ENCODE measurements around the gene FBXO21.

Gene FBXO21

DNA sequence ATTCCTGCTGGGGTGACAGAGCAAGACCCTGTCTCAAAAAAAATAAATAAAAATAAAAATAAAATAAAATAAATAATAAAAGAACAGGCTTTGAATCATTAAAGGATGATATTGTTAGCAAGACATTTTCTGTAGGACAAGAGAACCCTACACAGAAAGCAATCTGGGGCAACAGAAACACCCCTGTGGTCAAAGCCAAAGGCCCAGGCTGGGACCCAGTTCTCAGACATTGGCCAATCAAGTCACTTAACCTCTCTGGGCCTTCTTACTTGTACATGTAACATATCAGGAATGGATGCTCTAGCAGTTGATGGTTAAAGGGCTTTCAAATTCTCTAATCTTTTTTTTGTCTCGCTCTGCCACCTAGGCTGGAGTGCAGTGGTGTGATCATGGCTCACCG is 55.5 kb downstream of the FBXO21 start:
- Histone ChIP-seq H3K4me3 (ENCODE audit: low read depth, low read length, poor library complexity, severe bottlenecking) (no peak overlapping the region), H3K4me2 (ENCODE audit: low read length) (no peak overlapping the region)
- no peak for TF ChIP-seq EZH2 (IDR thresholded peaks at IDR 0.05; ENCODE audit: borderline replicate concordance, low read length)
- TF ChIP-seq, protein P1, sequence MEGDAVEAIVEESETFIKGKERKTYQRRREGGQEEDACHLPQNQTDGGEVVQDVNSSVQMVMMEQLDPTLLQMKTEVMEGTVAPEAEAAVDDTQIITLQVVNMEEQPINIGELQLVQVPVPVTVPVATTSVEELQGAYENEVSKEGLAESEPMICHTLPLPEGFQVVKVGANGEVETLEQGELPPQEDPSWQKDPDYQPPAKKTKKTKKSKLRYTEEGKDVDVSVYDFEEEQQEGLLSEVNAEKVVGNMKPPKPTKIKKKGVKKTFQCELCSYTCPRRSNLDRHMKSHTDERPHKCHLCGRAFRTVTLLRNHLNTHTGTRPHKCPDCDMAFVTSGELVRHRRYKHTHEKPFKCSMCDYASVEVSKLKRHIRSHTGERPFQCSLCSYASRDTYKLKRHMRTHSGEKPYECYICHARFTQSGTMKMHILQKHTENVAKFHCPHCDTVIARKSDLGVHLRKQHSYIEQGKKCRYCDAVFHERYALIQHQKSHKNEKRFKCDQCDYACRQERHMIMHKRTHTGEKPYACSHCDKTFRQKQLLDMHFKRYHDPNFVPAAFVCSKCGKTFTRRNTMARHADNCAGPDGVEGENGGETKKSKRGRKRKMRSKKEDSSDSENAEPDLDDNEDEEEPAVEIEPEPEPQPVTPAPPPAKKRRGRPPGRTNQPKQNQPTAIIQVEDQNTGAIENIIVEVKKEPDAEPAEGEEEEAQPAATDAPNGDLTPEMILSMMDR (IDR thresholded peaks at IDR 0.05; ENCODE audit: low read length): no peak

DNA sequence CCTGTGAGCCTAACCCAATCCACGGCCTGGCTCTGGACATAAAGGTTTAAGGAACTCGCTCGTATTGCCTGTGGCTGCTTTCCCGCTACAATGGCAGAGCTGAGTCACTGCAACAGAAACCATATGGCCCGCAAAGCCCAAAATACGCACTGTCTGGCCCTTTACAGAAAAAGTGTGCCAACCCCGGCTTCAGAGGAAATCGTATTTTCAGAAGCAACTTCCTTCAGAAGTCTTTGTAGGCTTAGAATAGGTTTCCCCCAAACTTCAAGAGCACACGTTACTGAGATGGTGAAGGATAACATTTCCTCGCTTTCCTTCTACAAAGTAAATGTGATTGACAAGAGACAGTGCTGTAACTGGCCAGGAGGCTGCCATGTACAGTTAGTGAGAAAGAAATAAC is 56.2 kb downstream of the FBXO21 start:
- no peak overlapping the region for H3K9ac ChIP-seq (ENCODE audit: low read length)
- H3K4me2 ChIP-seq (ENCODE audit: low read length): no peak overlapping the region

More for the DNA sequence above, 55.5 kb downstream of the FBXO21 start:
- Histone ChIP-seq H3K4me1 (ENCODE audit: insufficient read depth, low read length, severe bottlenecking) (no peaks in the 10 kb centered on the region), H3K27me3 (ENCODE audit: insufficient read depth, low read length) (no peaks in the 10 kb centered on the region), H2AFZ (ENCODE audit: low read length) (no peak overlapping the region), H3K9me3 (ENCODE audit: low read length) (no peaks in the 10 kb centered on the region), H3K79me2 (ENCODE audit: insufficient read depth, low read length) (no peaks in the 10 kb centered on the region), H3K27ac (ENCODE audit: low read depth, low read length, poor library complexity, severe bottlenecking) (no peak overlapping the region), H3K36me3 (ENCODE audit: insufficient read depth, low read length) (no peaks in the 10 kb centered on the region), H3F3A (ENCODE audit: insufficient read depth, low read length) (no peaks in the 10 kb centered on the region), H4K20me1 (ENCODE audit: insufficient read depth, low read length) (no peaks in the 10 kb centered on the region), H3K9me2 (ENCODE audit: low read depth, low read length) (no peaks in the 10 kb centered on the region), H3K9ac (ENCODE audit: low read length) (no peak overlapping the region)

DNA sequence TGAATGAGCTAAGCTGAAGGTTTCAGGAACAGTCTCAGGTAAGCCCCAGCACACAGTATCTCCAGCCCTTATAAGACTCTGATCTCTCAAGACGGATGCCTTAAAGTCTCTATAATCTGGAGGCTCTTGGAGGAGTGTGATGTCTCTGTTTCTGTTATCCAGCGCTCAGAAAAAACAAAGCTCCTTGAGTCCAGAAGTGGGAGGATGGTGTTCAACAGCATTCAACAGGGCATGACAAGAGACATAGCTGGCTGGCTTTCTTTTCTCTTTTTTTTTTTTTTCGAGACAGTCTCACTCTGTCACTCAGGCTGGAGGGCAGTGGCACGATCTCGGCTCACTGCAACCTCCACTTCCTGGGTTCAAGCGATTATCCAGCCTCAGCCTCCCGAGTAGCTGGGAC is 59.5 kb downstream of the FBXO21 start:
- H3K9me2 ChIP-seq (ENCODE audit: low read depth, low read length): no peaks in the 10 kb centered on the region
- peaks cover 7% of the 10 kb centered on the region; the same call in 1 of the 2 replicates for H3K9me3 ChIP-seq (ENCODE audit: low read length)
- TF ChIP-seq EZH2 (IDR thresholded peaks at IDR 0.05; ENCODE audit: borderline replicate concordance, low read length): no peak
- TF ChIP-seq, protein P1 (IDR thresholded peaks at IDR 0.05; ENCODE audit: low read length): no peak
- H3K79me2 ChIP-seq (ENCODE audit: insufficient read depth, low read length): no peaks in the 10 kb centered on the region
- H3K4me3 ChIP-seq (ENCODE audit: low read depth, low read length, poor library complexity, severe bottlenecking): no peak overlapping the region
- no peaks in the 10 kb centered on the region for H3K27me3 ChIP-seq (ENCODE audit: insufficient read depth, low read length)
- no peak overlapping the region for H3K27ac ChIP-seq (ENCODE audit: low read depth, low read length, poor library complexity, severe bottlenecking)
- H3K4me1 ChIP-seq (ENCODE audit: insufficient read depth, low read length, severe bottlenecking): no peaks in the 10 kb centered on the region
- no peak overlapping the region for H2AFZ ChIP-seq (ENCODE audit: low read length)
- no peak overlapping the region for H3K4me2 ChIP-seq (ENCODE audit: low read length)
- no peak overlapping the region for H3K9ac ChIP-seq (ENCODE audit: low read length)
- H4K20me1 ChIP-seq (ENCODE audit: insufficient read depth, low read length): no peaks in the 10 kb centered on the region
- H3K36me3 ChIP-seq (ENCODE audit: insufficient read depth, low read length): no peaks in the 10 kb centered on the region
- H3F3A ChIP-seq (ENCODE audit: insufficient read depth, low read length): no peaks in the 10 kb centered on the region; the same call in 1 of the 2 replicates

More for the DNA sequence above, 56.2 kb downstream of the FBXO21 start:
- Histone ChIP-seq H3K27ac (ENCODE audit: low read depth, low read length, poor library complexity, severe bottlenecking) (no peak overlapping the region), H3F3A (ENCODE audit: insufficient read depth, low read length) (no peaks in the 10 kb centered on the region), H3K27me3 (ENCODE audit: insufficient read depth, low read length) (no peaks in the 10 kb centered on the region), H3K4me1 (ENCODE audit: insufficient read depth, low read length, severe bottlenecking) (no peaks in the 10 kb centered on the region), H3K4me3 (ENCODE audit: low read depth, low read length, poor library complexity, severe bottlenecking) (no peak overlapping the region), H2AFZ (ENCODE audit: low read length) (no peak overlapping the region), H4K20me1 (ENCODE audit: insufficient read depth, low read length) (no peaks in the 10 kb centered on the region), H3K9me2 (ENCODE audit: low read depth, low read length) (no peaks in the 10 kb centered on the region), H3K36me3 (ENCODE audit: insufficient read depth, low read length) (no peaks in the 10 kb centered on the region), H3K9me3 (ENCODE audit: low read length) (no peaks in the 10 kb centered on the region), H3K79me2 (ENCODE audit: insufficient read depth, low read length) (no peaks in the 10 kb centered on the region)
- no peak for TF ChIP-seq EZH2 (IDR thresholded peaks at IDR 0.05; ENCODE audit: borderline replicate concordance, low read length)
- TF ChIP-seq, protein P1 (IDR thresholded peaks at IDR 0.05; ENCODE audit: low read length): no peak
